ENCODE results near the gene EIF5A2.

EIF5A2 gene

GRCh38 chr3:170864525-170865208, 43.8 kb downstream of the EIF5A2 start:
- no peak for TF ChIP-seq CTCF (IDR thresholded peaks at IDR 0.05; ENCODE audit: low read depth, low read length)
- DNase-seq (ENCODE audit: extremely low read depth, low read depth): no peak

GRCh38 chr3:170863816-170864215, 44.6 kb downstream of the EIF5A2 start:
- no peak for DNase-seq (ENCODE audit: extremely low read depth, low read depth)
- no peak for TF ChIP-seq CTCF (IDR thresholded peaks at IDR 0.05; ENCODE audit: low read depth, low read length)

DNA sequence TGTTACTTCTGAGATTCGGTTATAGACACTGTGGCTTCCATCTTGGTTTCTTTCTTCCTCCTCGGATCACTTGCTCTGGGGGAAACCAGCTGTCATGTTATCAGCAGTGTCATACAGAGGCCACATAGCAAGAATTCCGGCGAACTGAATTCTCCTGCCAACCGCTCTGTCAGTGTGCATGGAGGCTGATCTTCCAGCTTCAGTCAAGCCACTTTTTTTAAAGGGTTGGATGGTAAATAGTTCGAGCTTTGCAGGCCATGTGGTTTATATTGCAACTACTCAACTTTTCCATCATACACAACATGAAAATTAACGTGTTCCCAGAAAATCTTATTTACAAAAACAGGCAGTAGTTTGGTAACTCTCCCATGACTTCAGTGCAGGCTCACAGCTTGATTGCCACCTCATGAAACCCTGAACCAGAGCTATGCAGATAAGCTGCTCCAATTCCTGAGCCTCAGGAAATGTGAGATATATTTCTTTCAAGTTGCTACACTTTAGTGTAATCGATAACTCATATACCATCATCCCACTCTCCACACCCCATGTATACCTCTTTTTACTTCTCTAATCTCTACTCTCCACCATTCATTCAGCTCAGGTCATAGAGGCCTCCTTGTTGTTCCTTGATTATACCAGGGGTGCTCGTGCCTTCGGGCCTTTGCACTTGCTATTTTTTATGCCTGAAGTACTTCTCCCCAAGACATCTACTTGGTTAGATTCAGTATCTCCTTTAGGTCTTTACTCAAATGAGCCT, 45.6 kb downstream of the EIF5A2 start:
- no peak for TF ChIP-seq CTCF (IDR thresholded peaks at IDR 0.05; ENCODE audit: low read depth, low read length)
- DNase-seq (ENCODE audit: extremely low read depth, low read depth): peak; percentile 50

- no peak for TF ChIP-seq CTCF (IDR thresholded peaks at IDR 0.05; ENCODE audit: low read depth, low read length)
- no peak for DNase-seq (ENCODE audit: extremely low read depth, low read depth)
These were observed 49.8 kb downstream of the EIF5A2 start for GRCh38 chr3:170858599-170858998.

DNA sequence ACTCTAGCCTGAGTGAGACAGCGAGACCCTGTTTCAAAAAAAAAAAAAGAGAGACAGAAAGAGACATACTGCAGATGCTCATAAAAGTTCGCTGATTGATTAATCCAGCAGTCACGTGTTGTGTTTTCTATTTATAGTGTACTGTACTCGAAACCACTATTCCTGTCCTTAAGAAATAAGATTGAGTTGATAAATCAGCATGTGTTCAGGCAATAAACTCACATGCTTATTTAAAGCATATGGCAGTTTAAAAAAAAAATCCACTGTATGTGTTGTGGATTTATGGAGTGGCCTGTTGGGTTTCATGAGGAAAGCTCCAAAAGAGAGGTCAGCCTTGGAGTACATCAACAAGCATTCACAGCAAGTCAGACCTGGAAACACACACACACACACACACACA, 56.1 kb downstream of the EIF5A2 start:
- no peak for DNase-seq (ENCODE audit: extremely low read depth, low read depth)
- no peak for TF ChIP-seq CTCF (IDR thresholded peaks at IDR 0.05; ENCODE audit: low read depth, low read length)

DNA sequence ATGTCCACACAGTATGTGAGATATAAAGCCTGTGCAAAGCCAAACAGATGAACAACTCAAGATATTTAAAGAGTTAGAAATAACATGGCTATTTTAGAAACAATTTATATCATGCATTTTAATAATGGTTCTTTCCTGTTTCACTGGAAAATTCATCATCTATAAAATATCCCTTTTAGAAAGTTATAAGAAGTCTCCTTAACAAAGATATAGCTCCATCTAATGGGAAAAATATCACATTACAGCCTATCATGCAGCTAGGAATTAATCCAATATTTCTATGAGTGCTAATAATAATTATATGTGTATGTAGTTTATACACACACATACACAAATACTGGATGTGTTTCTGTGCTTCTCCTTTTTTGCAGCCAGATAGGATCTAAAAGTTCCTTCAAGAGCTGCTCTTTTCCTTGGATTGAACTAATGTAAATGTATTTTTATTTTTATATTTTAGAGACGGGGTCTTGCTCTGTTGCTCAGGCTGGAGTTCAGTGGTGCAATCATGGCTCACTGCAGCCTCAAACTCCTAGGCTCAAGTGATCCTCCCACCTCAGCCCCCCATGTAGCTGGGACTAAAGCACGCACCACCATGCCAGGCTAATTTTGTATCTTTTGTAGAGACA, 60.0 kb downstream of the EIF5A2 start:
- peak; percentile 41 for TF ChIP-seq CTCF (IDR thresholded peaks at IDR 0.05; ENCODE audit: low read depth, low read length)
- DNase-seq (ENCODE audit: extremely low read depth, low read depth): no peak

DNA sequence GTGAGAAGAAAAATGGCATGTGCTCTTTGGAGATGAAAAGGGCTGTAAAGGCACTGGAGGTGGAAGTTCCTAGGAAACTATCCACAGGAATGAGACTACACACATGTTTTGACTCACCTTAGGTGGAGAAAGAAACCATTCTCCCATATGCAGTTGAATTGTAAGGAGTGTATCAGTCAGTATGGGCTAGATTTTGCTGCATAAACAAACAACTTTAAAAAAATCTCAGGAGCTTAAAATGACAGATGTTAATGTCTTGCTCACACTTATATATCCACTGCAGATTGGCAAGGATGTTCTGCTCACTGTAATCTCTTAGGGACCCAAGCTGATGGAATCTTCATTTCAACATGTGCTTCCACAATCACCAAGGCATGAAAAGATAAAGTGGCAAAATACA, 64.1 kb downstream of the EIF5A2 start:
- no peak for DNase-seq (ENCODE audit: extremely low read depth, low read depth)
- TF ChIP-seq CTCF (IDR thresholded peaks at IDR 0.05; ENCODE audit: low read depth, low read length): no peak
